Activated CD4-positive, alpha-beta T cell treated with anti-CD3 and anti-CD28 coated beads for 24 hours (primary cell): ENCODE data around the gene PRKCI.
"Not testable (repeated sequence)": the region's sequence is repeated elsewhere in the genome, so short reads cannot be mapped to it uniquely, and the experiment has no call there.

Source experiments
- DNase-seq, 2 donors: peaks; one replicate each; pipeline ENCODE4 v3.0.0-alpha.2; 2020; ENCODE audit warnings: low read depth in 2 of 2

The PRKCI gene

DNA sequence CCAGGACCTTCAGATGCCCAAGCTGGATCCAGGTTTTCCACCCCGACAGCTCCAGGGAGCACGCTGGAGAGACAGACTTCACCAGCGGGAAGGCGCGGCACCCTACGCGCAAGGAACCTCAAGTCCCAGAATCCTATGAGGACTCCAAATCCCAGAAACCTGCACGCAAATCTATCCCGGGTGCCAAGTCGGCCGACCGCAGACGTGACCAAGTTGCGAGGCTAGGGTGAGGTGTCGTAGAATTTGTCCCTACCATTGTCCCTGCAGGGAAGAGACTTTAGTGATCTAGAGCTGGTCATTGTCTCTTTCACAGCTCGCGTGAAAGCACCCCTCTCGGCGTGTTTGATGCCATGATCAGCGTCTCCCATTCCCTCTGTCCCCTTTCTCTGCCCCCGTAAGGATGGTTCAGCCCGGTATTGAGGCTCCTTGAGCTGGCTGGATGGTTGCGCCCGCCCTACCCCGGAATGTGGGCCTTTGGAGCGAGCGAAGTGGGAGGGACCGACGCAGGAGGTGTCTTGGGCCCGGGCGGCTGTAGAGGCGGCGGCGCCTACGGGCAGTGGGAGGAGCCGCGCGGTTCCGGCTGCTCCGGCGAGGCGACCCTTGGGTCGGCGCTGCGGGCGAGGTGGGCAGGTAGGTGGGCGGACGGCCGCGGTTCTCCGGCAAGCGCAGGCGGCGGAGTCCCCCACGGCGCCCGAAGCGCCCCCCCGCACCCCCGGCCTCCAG, at the start of gene PRKCI:
TSS of gene PRKCI (plus strand) at position 501 of the 723 bp plus-strand sequence. CDS start 246 bp downstream, outside the sequence.
- DNase-seq: peak; percentile 79 to 85

- no peak for DNase-seq
Measured at GRCh38 chr3:170178651-170179050, 43.6 kb upstream of the PRKCI start.

DNA sequence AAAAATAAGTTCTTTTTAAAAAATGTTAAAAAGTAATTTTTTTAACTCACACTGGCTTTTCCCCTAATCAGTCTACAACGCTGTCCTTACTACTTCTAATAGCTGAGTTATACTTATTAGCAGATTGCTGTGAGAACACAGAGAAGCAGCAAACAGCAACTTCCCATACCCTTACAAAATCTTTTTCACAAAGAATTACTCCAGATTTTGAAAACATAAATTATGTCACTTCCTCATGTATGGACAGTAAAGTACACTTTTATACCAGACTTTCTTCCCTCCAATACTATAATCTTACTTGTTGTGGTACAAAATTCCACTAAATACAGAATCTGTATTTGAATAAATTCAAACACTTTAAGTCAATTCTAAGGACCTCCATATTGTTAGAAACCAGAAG, 42.8 kb upstream of the PRKCI start:
- no peak for DNase-seq

- DNase-seq: no peak
Measured at GRCh38 chr3:170180079-170180907, 41.9 kb upstream of the PRKCI start.

GRCh38 chr3:170180908-170181885, 41.0 kb upstream of the PRKCI start, which contains the start of gene PHC3:
Gene PHC3, minus strand, starts transcription at chr3:170181733. Its CDS starts 18 bp downstream, at chr3:170181715.
- peak; percentile 88 to 89 for DNase-seq

- DNase-seq: no peak
Measured at GRCh38 chr3:170189398-170190256, 32.6 kb upstream of the PRKCI start.

DNA sequence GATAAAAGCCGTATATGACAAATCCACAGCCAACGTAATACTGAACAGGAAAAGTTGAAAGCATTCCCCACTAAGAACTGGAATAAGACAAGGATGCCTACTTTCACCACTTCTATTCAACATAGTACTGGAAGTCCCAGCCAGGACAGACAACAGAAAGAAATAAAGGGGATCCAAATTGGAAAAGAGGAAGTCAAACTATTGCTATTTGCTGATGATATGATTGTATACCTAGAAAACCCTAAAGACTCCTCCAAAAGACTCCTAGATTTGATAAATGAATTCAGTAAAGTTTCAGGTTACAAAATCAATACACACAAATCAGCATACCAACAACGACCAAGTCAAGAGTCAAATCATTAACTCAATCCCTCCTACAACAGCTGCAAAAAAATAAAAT, 26.5 kb upstream of the PRKCI start:
- DNase-seq: not testable (repeated sequence)

DNA sequence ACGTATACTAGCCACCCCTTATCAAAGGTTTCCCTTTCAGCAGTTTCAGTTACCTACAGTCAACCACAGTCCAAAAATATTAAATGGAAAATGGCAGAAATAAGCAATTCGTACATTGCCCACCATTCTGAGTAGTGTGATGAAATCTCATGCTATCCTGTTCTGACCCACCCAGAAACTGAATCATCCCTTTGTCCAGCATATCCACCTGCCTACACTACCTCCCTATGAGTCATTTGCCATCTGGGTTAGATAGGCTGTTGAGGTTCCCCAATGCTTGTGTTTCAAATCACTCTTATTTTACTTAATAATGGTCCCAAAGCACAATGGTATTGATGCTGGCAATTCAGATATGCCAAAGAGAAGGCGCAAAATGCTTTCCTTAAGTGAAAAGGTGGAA, 25.4 kb upstream of the PRKCI start:
- no peak for DNase-seq

DNA sequence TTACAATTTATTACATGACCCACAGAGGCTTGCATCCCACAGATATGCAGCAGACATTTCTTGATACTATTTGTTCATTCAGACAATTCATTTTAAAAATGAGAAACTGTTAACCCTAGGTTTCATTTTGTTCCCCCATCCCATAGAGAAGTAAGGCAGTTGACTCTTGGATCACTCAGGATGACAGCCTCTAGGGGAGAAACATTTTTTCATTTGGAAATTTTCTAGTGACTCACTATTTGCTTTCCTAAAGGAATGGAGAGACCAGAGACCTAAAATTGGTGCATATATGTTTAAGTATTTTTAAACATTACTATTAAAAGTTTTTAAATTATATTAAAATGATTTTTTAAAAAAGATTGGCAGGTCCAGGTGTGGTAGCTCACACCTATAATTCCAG, 21.2 kb upstream of the PRKCI start:
- no peak for DNase-seq

DNA sequence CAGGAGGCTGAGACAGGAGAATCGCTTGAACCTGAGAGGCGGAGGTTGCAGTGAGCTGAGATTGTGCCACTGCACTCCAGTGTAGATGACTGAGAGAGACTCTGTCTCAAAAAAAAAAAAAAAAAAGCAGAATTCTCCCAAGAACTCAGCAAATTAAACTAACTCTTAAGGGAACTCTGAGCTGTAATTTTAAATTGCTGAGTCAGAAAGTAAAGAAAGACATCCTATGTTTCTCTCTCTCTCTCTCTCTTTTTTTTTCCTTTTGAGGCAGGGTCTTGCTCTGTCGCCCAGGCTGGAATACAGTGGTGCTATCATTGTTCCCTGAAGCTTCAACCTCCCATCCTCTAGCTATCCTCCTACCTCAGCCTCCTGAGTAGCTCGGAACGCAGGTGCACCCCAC, 20.7 kb upstream of the PRKCI start:
- DNase-seq: no peak

DNA sequence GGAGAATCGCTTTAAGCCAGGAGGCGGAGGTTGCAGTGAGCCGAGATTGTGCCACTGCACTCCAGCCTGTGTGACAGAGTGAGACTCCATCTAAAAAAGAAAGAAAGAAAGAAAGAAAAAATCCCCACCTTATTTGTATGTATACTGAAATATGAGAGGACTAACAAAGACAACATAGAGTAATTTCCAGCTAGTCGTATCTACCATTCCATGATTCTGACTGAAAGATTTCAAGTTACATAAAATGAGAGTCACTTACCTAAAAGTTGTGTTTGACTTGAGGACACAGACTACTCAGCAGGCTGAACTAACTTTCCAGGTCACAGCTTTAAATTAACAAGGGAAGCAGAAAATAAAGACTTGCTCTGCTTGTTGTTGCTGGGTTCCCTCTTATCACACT, 18.8 kb upstream of the PRKCI start:
- no peak for DNase-seq

DNA sequence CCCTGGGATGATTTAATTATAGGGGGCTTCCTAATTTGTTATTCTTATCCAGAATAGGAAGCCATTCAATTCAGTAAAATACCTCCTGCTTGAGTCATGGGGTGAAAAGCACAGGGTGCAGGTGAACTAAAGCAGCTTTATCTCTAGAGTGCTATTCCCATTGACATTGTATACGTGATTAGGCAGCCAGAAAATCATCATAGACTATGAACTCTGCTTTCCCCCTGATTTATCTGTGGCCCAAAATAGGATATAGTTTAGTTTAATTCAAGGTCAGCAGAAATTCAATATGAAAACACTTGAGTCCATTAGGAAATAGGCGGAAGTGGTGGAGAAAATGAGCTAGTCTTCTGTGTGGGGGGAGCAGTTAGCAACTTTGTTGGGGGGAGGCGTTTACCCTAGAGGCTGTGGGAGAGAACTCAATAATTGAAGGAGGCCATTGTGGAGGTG, 18.2 kb upstream of the PRKCI start:
- no peak for DNase-seq

GRCh38 chr3:170204509-170204908, 17.7 kb upstream of the PRKCI start:
- no peak for DNase-seq

DNA sequence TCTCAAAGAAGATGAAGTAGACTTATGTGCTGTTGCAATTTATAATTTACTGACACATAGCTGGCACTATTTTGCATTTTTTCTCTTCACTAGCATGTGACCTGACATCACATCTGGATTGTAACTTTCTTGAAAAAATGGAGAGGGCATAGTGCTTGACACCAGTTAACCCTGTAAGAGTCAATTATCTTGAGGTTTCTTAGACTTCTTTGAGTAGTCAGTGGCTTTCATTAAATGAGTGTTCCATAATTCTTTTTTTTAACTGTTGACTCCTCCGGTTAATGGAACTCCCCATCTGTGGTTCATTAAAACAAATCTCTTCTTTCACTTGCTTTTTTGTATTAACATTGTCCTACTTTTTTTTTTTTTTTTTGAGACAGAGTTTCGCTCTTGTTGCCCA, 16.9 kb upstream of the PRKCI start:
- no peak for DNase-seq

DNA sequence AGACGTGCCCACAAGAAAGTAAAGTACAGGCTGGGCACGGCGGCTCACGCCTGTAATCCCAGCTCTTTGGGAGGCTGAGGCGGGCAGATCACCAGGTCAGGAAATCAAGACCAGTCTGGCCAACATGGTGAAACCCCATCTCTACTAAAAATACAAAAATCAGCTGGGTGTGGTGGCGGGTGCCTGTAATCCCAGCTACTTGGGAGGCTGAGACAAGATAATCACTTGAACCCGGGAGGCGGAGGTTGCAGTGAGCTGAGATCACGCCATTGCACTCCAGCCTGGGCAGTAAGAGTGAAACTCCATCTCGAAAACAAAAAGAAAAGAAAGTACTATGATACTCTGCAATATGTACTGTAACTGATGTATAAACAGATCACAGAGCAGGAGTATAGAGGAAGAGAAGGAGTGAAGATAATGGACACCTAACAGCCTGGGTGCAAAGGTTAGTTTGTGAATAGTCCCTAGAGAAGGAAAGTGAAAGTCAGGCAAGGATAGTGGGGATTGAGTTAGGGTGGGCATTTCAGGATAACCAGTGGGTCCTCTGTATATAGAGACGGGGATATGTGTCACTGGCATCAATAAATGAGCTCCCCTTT, 16.0 kb upstream of the PRKCI start:
- DNase-seq: not testable (repeated sequence)

DNA sequence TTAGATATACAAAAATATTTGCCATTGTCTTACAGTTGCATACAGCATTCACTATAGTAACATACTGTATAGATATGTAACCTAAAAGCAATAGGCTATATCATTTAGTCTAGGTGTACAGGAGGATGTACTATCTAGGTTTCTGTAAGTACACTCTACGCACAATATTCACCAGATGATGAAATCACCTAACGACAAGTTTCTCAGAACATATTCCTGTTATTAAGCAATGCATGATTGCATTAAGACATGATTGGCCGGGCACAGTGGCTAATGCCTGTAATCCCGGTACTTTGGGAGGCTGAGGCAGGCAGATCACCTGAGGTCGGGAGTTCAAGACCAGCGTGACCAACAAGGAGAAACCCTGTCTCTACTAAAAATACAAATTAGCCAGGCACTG, 14.5 kb upstream of the PRKCI start:
- no peak for DNase-seq

DNA sequence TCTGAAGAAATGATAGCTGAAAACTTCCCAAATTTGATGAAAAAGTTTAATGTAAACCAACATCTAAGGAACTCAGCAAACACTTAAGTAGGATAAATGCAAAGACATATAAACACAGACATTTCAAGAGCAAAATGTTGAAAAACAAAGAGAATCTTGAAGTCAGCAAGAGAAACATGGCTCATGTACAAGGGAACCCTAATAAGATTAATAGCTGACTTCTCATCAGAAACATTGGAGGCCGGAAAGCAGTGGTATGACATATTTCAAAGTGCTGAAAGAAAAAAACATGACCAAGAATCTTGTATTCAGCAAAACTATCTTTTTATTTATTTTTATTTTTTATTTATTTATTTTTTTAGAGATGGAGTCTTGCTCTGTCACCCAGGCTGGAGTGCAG, 10.6 kb upstream of the PRKCI start:
- DNase-seq: no peak

DNA sequence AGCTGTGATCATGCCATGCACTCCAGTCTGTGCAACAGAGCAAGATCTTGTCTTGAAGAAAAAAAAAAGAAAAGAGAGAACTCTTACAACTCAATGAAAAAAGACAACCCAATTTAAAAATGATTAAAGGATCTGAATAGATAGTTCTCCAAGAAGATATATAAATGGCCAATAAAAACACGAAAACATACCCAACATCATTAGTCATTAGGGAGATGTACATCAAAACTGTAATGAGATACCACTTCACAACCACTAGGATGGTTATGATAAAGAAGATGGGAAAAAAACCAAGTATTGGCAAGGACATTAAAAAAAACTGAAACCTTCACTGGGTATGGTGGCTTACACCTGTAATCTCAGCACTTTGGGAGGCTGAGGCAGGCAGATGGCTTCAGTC, 2.4 kb upstream of the PRKCI start:
- no peak for DNase-seq

DNA sequence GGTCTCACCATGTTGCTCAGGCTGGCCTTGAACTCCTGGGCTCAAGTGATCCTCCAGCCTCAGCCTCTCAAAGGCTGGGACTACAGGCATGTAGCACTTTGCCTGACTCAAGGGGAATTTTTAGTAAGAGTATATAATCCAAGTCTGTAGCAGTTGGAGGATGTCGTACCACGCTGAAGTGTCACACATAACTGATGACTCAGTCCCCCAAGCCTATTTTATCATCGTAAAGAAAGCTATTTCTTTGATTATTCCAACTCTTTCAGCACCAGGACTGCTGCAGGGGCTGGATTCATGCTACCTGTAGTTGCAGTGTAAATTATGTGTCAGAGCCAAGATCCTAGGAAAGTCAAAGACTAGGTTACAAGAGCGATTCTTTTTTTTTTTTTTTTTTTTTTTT, 1.4 kb upstream of the PRKCI start:
- DNase-seq: no peak
